AG09319 (cell line): Measurements from ENCODE around the gene CDKL2.
"Not testable (repeated sequence)": the region's sequence is repeated elsewhere in the genome, so short reads cannot be mapped to it uniquely, and the experiment has no call there.

Experiments used
- DNase-seq: peaks from one replicate; pipeline ENCODE4 v3.0.0-alpha.2; 2010; ENCODE audit warnings: low read depth; ENCODE audit errors: extremely low read depth
- TF ChIP-seq, protein P1 (sequence below): IDR thresholded peaks from 2 replicates; pipeline ENCODE4 v1.5.1; 2011; ENCODE audit warnings: low read depth, mild to moderate bottlenecking, inconsistent platforms, low read length, moderate library complexity

Gene CDKL2

DNA sequence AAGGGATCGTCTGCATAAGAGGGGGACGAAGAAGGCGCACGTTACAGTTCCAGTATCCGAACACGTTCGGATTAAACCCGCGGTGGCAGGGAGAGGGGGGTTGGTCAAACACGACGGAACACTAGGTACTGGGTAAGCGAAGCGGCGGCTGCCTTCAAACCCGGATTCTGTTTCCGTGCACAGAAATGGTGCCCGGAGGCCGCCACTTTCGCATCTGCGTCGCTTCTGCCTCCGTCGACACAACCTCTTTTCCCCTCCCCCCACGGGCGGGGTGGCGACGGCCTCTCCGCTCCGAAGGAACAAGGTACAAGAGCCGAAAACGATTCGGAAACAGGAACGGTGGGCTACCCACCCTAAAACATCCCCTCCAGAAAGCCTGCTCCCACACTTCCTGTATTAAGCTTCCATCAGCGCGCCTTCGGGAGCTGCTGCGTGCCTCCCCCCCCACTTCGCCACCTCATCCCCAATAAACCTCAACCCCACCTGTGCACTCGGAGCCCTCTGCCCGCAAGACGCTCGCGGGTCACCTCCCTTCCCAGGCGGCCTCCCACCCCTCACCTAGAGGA is 42.2 kb upstream of the CDKL2 start:
- TF ChIP-seq, protein P1, sequence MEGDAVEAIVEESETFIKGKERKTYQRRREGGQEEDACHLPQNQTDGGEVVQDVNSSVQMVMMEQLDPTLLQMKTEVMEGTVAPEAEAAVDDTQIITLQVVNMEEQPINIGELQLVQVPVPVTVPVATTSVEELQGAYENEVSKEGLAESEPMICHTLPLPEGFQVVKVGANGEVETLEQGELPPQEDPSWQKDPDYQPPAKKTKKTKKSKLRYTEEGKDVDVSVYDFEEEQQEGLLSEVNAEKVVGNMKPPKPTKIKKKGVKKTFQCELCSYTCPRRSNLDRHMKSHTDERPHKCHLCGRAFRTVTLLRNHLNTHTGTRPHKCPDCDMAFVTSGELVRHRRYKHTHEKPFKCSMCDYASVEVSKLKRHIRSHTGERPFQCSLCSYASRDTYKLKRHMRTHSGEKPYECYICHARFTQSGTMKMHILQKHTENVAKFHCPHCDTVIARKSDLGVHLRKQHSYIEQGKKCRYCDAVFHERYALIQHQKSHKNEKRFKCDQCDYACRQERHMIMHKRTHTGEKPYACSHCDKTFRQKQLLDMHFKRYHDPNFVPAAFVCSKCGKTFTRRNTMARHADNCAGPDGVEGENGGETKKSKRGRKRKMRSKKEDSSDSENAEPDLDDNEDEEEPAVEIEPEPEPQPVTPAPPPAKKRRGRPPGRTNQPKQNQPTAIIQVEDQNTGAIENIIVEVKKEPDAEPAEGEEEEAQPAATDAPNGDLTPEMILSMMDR: no peak
- no peak for DNase-seq

DNA sequence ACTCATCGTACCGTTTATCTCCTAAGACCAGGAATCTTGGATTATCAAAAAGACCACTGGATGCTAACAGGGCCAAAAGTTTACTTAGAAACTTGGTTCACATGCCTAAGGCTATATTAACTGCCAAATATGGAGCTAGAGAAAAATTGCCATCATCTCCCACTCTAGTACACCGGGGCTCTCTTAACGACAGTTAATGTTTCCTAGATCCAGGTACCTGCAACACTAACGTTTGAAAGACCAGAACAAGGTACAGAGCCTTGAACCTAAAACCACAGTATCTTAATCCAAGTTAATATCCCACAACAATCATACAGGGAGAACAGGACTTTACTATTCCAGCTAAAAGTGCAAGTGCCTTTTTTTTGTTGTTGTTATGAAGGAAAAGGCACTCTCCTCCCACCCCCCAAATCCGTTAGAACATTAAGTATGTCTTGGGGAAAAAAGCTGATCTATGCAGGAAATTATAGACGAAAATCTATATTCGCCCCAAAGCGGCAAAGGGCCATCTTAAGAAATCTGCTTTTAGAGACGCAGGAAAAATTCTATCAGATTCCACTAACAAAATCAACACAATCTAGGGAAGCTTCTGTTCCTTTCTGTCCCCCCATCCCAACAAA is 41.6 kb upstream of the CDKL2 start:
- TF ChIP-seq, protein P1: no peak

DNA sequence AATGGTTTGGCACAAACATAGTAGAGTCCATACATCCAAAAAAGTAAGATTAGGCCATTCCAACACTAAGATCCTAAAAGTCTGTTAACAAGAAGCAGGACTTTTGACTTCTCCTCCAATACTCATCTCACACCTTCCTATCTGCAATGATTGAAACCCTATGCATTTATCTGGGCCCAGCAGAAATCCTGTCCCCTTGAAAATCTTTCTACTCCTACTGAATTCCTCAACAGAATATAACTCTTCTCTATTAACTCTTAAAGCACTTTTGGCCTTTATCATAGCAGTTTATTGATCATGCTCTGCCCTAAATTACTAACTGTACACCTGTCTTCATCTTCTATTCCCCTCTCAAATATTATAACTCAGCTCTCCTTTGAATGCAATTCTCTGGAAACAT is 38.3 kb upstream of the CDKL2 start:
- TF ChIP-seq, protein P1: no peak
- no peak for DNase-seq

More for the DNA sequence above, 41.6 kb upstream of the CDKL2 start:
- DNase-seq: no peak

DNA sequence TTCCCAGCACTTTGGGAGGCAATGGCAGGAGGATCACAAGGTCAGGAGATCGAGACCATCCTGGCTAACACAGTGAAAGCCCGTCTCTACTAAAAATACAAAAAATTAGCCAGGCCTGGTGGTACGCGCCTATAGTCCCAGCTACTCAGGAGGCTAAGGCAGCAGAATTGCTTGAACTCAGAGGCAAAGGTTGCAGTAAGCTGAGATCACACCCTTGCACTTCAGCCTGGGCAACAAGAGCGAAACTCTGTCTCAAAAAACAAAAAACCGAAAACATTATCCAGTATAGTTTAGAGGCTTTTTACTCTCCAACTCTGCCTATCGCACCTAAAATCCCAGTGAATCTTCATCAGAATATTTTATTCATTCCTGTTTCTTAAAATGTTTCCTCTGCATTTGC is 37.3 kb upstream of the CDKL2 start:
- DNase-seq: not testable (repeated sequence)

DNA sequence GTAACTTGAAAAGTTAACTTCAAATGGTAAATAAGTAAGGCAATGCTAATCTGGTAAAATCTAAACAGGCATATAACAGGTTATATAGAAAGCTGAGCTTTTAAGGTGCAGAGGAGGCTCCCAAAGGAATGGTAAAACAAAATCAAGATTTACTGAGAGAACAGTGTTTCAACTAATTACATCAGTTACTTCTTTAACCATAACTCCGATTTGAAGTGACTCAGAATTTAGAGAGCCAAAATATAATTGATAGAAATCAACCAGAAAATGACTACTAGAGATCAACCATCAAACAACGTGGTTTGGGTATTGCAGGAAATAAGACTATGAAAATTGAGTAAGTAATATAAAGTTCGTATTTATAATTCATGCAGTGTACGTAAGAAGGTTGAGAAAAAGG is 36.0 kb upstream of the CDKL2 start:
- TF ChIP-seq, protein P1: no peak
- DNase-seq: no peak

DNA sequence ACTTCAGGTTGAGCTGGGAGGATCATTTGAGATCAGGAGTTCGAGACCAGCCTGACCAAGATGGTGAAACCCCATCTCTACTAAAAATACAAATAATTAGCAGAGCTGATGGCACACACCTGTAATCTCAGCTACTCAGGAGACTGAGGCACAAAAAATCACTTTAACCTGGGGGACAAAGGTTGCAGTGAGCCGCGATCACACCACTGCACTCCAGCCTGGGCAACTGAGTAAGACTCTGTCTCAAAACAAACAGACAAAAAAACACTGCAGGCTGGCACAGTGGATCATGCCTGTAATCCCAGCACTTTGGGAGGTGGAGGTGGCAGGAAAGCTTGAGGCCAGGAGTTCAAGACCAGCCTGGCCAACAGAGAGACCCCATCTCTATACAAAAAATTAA is 34.3 kb upstream of the CDKL2 start:
- DNase-seq: not testable (repeated sequence)

DNA sequence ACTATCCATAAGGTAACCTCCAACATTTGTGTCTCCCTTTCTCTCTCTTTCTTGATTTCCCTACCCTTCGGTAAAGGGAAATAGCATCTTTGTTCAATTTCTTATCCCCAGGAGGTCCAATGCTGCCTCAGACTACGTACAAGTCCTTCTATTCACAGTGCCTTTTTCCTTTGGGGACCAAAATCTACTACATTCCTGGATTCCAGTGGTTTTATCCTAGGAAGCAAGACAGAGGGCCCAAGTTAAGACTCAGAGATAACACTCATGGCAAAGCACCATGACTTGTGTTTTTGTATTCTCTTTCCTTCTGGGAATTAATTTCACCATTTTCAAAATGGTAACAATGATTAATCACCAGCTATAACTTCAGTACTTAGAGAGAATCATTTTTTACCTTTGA is 32.3 kb upstream of the CDKL2 start:
- TF ChIP-seq, protein P1: no peak
- DNase-seq: no peak

DNA sequence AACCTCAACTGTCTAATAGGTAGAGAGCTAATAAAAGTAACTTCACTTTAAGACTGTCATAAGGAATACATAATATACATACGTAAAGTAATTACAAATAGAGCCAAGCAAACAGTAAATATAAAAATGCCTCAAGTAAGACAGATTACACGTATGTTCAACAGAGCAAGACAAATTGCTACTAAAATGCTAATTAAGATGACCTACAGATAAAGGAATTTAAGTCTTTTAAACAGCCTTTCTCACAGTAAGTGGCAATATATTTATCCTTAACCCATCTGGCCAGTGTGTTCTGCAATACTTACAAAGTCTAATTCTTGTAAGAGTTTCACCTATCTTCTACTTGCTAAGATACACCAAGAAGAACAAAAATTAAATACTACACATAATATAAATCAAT is 30.2 kb upstream of the CDKL2 start:
- TF ChIP-seq, protein P1: no peak
- no peak for DNase-seq
